Erythroblast (primary cell): ENCODE data around the gene RNF26.

Source experiments
- DNase-seq, 2 experiments: peaks; one replicate each; lab custom pipeline; 2025; lab: John Stamatoyannopoulos, UW
- GATA1 ChIP-seq: IDR thresholded peaks from 2 replicates; pipeline ENCODE4 v1.6.1; 2011; ENCODE audit warnings: low read depth, mild to moderate bottlenecking, control low read depth, low read length, moderate library complexity
- POLR2A ChIP-seq: IDR thresholded peaks from 2 replicates; pipeline ENCODE4 v1.6.1; 2011; ENCODE audit warnings: mild to moderate bottlenecking, low read length

Gene RNF26

DNA sequence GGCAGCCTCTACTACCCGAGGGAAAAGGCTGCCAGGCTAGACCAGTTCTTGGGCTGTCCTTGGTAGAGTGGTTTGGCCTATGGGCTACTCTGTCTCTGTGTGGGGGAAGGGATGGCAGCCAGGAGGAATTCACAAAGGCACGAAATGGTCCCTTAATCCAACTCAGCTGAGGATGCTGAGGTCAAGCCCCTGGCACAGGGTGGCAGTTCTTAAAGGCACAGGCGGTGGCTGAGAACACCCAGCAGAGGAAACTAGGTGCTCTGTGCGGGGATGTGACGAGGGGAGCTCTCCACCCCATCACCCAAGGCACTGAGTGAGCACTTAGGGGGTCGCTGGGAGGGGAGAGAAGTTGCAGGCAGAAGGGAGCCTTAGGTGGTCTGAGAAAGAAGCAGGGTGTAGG is 12.3 kb downstream of the RNF26 start, which contains the start of gene MFRP:
MFRP (minus strand) TSS at position 101 of the 400 bp plus-strand sequence. CDS start 192 bp downstream, outside the sequence.
- TF ChIP-seq POLR2A (no peak), GATA1 (no peak)
- DNase-seq, result no peak

DNA sequence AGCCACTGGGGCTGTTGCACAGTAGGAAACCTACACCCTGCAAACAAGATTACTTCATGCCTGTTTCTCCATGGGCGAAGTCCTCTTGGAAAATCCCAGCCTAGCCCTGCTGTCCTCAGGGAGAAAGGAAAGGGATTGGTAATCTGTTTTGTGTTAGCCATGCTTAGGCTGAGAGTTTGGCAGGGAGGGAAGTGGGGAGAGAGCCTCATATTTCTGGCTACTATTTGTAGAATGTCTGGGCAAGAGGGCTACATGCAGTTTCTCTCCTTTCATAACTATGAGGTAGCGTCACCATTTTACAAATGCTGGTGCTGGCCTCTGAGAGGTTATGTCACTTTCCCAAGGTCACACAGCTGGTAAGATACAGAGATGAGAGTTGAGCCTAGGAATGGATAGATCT is 12.9 kb downstream of the RNF26 start:
- TF ChIP-seq GATA1, result no peak
- TF ChIP-seq POLR2A, result no peak
- no peak for DNase-seq

DNA sequence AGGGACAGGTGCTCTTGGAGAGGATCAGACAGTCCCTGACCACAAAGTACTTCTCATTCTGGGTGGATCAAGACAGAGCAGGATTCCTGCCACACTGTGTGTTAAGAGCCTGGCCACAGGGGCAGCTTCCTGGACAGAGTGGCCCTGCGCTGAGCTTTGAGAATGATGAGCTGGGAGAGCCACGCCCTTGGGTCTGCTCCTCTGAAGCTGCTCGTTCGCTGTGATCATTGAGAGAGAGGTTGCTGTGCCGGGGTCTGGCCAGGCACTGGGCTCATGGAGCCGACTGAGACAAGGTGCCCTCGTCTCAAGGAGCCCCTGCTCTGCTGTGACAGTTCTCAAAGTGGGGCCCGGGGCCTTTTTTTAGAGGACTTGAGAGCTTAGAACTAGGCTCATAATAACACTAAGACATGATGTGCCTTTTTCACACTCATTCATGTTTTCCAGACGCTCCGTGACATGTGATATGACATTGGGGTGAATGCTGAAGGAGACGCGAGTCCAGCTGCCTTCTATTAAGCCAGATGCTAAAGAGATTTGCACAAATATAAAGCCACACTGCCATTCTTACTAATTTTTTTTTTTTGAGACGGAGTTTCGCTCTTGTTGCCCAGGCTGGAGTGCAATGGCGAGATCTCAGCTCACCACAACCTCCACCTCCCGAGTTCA is 13.7 kb downstream of the RNF26 start:
- TF ChIP-seq GATA1 (no peak), POLR2A (no peak)
- no peak for DNase-seq

DNA sequence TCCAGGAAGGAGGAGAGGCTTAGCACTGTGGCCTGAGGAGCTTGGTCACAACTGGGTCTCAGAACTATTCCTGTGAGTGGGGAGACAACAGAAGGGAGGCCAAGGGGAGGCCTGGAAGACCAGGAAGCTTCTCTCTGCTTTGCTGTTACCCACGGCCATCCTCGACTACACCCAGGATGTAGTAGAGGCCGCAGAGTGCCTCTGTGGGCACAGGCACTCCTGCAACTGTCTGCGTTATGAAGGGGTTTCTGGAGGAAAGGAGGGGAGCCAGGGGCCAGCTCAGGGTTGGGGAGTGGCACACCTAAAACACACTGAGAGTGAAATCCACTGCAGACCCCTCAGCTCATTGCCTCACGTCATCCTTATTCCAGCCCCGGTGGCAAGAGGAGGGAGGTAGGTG is 16.0 kb downstream of the RNF26 start:
- no peak for DNase-seq
- TF ChIP-seq POLR2A (no peak), GATA1 (no peak)

DNA sequence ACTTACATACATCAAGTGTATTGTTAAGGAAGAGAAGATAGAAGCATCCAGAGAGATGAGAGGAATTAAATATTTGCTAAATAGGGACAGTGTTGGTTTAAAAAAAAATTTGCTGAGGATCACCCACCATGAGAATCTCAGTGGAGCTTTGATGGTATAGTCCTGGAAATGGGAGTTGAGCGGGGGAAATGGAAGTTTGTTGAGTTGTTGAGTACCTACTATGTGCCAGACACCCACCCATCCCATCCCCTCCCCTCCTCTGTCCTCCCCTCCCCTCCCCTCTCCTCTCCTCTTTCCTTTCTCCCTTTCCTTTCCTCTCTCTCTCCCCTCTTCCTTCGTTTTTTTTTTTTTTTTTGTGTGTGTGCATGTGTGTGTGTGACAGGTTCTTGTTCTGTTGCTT is 16.9 kb downstream of the RNF26 start:
- no peak for DNase-seq
- TF ChIP-seq GATA1 (no peak), POLR2A (no peak)

DNA sequence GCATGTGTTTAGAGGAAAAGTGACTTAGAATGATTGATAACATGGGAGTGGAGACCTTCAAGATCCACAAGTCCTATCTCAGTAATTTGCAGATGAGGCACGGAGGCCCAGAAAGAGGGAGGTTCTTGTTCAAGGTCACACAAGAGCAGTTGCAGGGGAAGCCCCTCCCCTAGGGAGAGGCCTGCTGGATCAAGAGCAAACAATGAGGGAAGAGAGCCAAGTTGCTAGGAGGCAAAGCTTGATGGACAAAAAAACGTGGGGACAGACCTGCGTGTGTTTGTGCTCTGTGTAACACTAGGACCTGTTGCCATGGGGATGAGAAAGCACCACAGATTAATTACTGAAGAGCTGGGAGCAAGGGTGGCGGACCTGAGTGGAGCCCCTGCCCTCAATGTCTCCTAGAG is 18.5 kb downstream of the RNF26 start:
- TF ChIP-seq POLR2A, result no peak
- no peak for TF ChIP-seq GATA1
- no peak for DNase-seq

DNA sequence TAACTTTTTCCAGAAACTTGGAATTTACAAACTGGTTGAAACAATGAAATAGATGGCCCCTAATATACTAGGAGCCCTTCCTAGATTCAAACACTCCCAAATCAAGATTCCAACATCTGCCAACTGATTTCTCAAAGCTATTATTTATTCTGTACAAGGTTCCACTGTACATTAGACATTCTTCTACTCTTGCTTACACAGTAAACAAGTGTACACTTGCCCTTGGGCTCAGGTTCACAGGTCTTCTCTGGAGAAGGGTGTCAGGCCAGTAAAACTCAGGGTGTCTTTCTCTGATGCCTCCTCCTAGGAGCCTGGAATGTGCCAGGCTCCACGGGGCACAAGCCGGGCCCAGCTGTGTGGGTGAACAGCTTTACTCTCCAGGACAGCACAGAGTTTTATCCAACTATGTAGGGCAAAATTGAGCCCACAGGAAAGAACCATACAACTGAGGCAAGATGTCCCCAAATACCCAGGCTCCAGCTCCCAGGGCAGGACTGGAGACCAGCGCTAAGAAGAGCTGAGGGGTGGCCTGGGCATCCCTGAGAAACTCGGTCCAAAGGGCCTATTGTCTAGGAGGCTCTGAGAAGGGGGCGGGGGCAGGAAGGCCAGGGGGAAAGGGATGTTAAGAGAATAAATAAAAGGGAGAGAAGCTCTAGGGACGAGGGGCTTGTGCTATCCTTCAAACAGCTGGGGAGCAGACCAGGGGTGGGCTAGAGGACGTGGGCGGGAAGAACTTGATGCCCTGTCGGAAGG is 20.9 kb downstream of the RNF26 start:
- no peak for TF ChIP-seq POLR2A
- no peak for TF ChIP-seq GATA1
- no peak for DNase-seq

DNA sequence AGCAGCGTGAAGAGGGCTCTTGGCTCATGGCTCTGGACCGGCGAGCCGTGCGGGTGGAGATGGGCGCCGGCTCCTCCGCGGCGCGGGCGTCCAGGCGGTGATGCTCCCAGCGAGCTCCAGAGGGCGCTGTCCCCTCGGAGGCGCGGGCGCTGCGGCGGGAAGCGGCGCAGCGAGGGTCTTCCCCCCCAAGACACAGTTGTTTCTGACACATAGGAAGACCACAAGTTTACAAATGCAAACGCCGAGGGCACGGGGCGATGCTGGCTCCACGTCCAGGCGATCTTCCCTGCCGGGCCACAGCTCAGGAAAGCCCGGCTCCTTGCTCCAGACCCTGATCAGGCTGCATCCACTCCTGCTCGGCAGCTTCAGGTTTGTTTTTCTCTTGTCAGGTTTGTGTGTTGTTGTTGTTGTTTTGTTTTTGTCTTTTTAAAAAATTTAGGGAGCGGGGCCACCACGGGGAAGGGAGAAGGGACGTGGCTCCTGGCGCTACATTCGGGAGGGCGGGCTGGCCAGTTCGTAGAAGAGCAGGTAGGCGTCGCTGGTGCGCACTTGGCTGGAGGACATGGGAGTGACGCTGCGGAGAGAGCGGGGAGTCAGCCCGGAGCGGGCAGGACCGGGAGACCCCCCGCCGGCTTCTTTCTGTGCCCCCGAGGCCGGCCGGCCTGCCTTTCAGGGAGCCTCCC is 22.2 kb downstream of the RNF26 start:
- no peak for TF ChIP-seq POLR2A
- TF ChIP-seq GATA1, result no peak
- peak; percentile 72 to 84 for DNase-seq

DNA sequence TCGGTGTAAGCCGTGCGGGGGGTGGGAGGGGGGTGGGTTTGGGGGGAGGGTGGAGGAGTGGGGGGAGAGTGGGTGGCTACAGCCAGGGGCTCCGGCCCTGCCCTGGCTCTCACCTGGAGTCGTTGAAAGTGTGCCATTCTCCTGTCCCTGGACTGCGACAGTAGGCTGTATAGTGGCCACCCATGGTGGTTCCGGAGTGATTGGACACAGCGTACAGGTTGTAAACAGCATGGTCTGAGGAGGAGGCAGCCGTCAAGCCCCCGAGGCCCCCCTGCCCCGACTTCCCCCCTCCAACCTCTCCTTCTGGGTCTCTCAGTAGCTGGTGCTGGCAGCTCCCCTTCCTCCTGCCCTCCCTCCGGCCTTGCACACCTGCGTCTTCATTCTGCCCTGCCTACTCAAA is 22.7 kb downstream of the RNF26 start:
- no peak for DNase-seq
- TF ChIP-seq POLR2A (no peak), GATA1 (no peak)

DNA sequence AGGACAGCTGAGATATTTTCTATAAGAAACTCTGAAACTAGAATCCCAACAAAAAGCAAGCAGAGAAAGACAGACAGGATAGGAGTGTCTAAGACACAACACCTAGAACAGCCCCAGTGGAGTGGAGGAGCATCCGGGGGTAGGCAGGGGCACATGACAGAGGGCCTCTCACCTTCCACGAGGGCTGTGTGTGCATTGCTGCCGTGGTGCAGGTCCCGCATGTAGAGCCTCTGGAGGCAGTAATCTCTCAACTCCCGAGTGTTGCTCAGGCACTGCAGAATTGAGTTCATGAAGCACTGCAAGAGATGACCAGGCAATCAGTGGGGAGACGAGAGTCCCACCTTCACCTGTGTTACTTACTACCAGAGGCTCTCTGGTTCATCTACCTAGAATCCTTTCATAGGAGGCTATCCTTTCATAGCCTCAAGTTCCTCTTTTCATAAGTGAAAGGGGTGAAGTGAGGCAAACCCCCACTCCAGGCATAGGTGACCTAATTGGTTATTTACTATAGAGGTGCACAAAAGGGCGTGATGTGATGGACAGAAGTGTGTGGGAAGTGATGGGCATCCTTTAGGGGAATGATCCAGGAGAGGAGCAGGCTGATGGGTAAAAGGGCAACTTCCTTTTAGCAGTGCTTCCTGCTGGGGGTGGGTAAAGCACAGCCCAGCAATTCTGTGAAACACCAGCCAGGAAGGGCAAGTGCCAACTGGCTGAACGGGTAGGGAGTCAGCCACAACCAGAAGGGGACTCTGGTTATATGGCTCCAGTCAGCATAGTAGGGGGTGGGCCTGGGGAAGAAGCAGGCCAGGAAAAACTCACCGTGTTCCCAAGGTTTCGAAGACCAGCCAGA is 25.3 kb downstream of the RNF26 start:
- DNase-seq, result no peak
- TF ChIP-seq POLR2A (no peak), GATA1 (no peak)

DNA sequence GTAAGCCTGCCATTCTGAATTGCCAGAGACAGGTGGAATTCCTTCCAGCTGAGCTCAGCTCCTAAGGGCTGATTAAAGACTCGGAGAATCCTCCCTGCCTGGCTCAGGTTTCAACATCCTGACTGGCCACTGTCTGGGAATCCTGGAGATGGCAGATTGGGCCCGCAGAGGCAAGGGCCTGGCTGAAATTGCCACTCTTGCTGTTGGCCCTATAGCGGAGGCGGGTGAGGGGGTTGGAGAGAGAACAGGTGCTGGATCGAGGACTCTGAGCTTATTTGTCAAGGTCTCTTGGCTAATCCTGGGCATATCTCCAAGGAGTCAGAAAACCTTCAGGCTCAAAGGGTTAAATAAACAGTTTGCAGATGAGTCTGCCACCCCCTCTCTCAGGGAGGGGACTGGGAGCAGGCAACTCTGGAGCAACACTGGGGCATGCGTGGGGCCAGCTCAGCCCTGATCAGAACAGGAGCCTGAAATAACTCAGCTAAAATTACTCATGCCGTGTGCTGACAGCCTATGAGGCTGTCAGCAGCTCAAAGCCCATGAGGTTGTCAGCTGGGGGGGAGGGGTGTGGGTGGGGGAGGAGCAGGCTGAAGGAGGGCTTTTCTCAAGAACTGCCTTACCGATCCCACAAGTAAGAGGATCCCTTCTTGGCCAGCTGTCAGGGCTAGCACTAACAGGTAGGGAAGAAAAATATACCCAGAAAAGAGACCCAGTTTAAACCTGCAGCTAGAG is 26.9 kb downstream of the RNF26 start:
- DNase-seq, result no peak
- TF ChIP-seq POLR2A (no peak), GATA1 (no peak)

DNA sequence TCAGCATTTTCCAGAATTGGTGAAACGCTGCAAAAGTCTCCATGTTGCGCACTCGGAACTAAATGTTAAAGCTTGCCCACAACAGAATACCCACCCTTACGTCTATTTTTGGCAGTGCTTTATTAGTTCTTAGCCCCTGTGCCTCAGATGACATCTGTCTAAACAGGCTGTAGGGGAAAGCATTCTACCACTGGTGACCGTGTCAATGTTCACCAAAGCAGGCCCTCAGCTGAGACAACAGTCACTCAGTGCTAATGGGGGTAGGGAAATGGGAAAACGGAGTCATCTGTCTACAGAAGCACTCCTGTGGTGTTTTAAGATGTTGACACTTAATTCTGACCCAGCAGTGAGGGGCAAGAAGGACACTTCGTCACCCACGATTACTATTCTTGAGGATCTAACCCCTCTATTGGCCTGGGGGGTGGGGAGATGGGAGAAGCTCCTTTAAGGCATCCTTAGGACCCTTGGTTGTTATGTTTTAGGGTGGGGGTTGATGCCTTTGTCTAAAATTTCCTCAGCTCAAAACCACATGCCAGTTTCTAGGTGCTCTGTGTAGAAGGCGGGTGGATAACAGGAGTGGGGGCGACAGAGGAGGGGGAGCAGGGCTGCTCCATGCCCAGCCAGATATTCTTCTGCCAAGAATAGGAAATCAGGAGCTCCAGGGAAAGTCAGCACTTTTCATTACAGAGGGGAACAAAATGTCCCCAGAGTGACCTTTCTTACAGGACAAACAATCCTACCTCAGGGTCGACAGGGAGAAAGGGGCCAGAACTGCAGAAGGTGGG is 27.8 kb downstream of the RNF26 start:
- no peak for DNase-seq
- TF ChIP-seq POLR2A (no peak), GATA1 (no peak)

DNA sequence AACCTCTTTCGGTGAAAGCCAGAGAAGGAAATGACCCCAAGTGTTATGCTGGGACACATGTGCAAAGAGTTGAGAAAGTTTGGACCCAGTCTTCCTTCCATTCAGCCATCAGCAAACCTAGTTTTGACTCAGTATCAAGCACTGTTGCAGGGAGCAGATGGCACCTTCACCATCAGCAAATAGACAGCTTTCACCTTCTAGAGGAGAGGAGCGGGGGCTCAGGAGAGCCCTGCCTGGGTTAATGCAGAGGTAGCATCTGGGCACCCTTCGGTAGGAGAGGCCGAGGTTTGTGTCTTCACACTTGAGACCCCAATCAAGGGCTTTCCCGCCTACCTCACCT is 28.4 kb downstream of the RNF26 start:
- DNase-seq, result no peak
- TF ChIP-seq GATA1, result no peak
- no peak for TF ChIP-seq POLR2A
